SU-DHL-6 (cell line): ENCODE measurements around the gene ZNF341.

Experiments used
- CTCF ChIP-seq: fragments of 200-600 bp; sonication (generic); IDR thresholded peaks from one replicate; pipeline ENCODE4 v1.5.1; 2017; ENCODE audit warnings: antibody characterized with exemption, mild to moderate bottlenecking, low read length, moderate library complexity; ENCODE audit not compliant: insufficient read depth, poor library complexity, severe bottlenecking
- EZH2phosphoT487 ChIP-seq: fragments of 200-600 bp; sonication (generic), shearing (Covaris generic); conservative IDR thresholded peaks from 2 replicates; pipeline ENCODE4 v1.6.1; 2018; ENCODE audit warnings: mild to moderate bottlenecking, antibody characterized with exemption, low read length, moderate library complexity, mixed read lengths

GRCh38 chr20:33757046-33757445 is 25.2 kb downstream of the ZNF341 start:
- TF ChIP-seq CTCF (no peak), EZH2phosphoT487 (no peak)
